K562 (cell line): ENCODE data around the gene TOR1B. TPM values are rescaled to one million over a fixed set of nuclear protein-coding genes. Genes with fewer than 3 reads are reported as not detected.
A peak's percentile ranks its signal among the peaks of the same experiment; 100 is the strongest.

ENCODE experiments used
- DACH1 ChIP-seq: fragments of 450-650 bp; IDR thresholded peaks from 2 replicates; pipeline ENCODE4 v1.6.1; 2018; ENCODE audit not compliant: partially characterized antibody
- FOSL1 ChIP-seq: fragments of 200-800 bp; sonication (Bioruptor generic); conservative IDR thresholded peaks from 2 replicates; pipeline ENCODE4 v1.6.1; 2016; ENCODE audit warnings: missing genetic modification characterization, missing compliant biosample characterization
- JUN ChIP-seq, 2 experiments: sonication (generic) in 1 of 2; formaldehyde crosslinking in 1 of 2; IDR thresholded peaks; 2 replicates each; pipeline versions ENCODE4 v1.6.1 to v1.8.0; 2012 to 2022; ENCODE audit warnings: borderline replicate concordance in 2 of 2, mild to moderate bottlenecking in 2 of 2, improper control_type of control experiment in 1 of 2, low read depth in 1 of 2, low read length in 1 of 2, missing genetic modification reagents in 1 of 2
- MCM5 ChIP-seq: fragments of 450-650 bp; IDR thresholded peaks from 2 replicates; pipeline ENCODE4 v1.6.1; 2016; ENCODE audit warnings: low read depth
- NBN ChIP-seq: fragments of 450-650 bp; IDR thresholded peaks from 2 replicates; pipeline ENCODE4 v1.6.1; 2016; ENCODE audit warnings: low read depth, mild to moderate bottlenecking
- NCOA6 ChIP-seq: fragments of 450-650 bp; IDR thresholded peaks from 2 replicates; pipeline ENCODE4 v1.6.1; 2017; ENCODE audit warnings: mild to moderate bottlenecking
- NR2C1 ChIP-seq, 2 experiments: fragments of 450-650 bp; IDR thresholded peaks; 2 replicates each; pipeline ENCODE4 v1.6.1; 2017; ENCODE audit warnings: mild to moderate bottlenecking in 2 of 2, antibody characterized with exemption in 1 of 2, inconsistent platforms in 1 of 2, missing compliant biosample characterization in 1 of 2, missing genetic modification characterization in 1 of 2
- SMAD3 ChIP-seq: fragments of 450-650 bp; formaldehyde crosslinking; conservative IDR thresholded peaks from 2 replicates; pipeline ENCODE4 v1.4.0; 2020; ENCODE audit warnings: mild to moderate bottlenecking
- SMARCC2 ChIP-seq: fragments of 450-650 bp; IDR thresholded peaks from 2 replicates; pipeline ENCODE4 v1.6.1; 2017; ENCODE audit warnings: antibody characterized with exemption, moderate library complexity, mild to moderate bottlenecking, low read depth
- SRF ChIP-seq, 2 experiments: fragments of 250-450, 450-650 bp in 1 of 2; sonication (Bioruptor Pico) in 1 of 2; sonication (generic) in 1 of 2; formaldehyde crosslinking; IDR thresholded peaks; 2 replicates each; pipeline versions ENCODE4 v1.5.0 to v1.5.1; 2020 to 2022; ENCODE audit warnings: mild to moderate bottlenecking in 1 of 2, missing genetic modification reagents in 1 of 2
- STAG1 ChIP-seq: sonication (generic); formaldehyde crosslinking; IDR thresholded peaks from 2 replicates; pipeline ENCODE4 v1.5.0; 2020; ENCODE audit warnings: missing genetic modification reagents, borderline replicate concordance
- ZBTB40 ChIP-seq, 2 experiments: fragments of 450-650 bp in 1 of 2; sonication (generic) in 1 of 2; formaldehyde crosslinking in 1 of 2; IDR thresholded peaks; 2 replicates each; pipeline versions ENCODE4 v1.7.1 to v1.9.0; 2016 to 2022; ENCODE audit warnings: inconsistent platforms in 1 of 2, mild to moderate bottlenecking in 1 of 2, missing genetic modification reagents in 1 of 2
- ZNF436 ChIP-seq: fragments of 250-450, 450-650 bp; sonication (Bioruptor Pico); formaldehyde crosslinking; IDR thresholded peaks from 2 replicates; pipeline ENCODE4 v1.7.0; 2020; ENCODE audit warnings: mild to moderate bottlenecking
- ZNF444 ChIP-seq: fragments of 250-450 bp; sonication (Bioruptor Pico); IDR thresholded peaks from 2 replicates; pipeline ENCODE4 v1.4.0; 2020; ENCODE audit warnings: mild to moderate bottlenecking, moderate library complexity
- ZNF707 ChIP-seq: fragments of 250-450 bp; sonication (Bioruptor Pico); conservative IDR thresholded peaks from 2 replicates; pipeline ENCODE4 v1.8.0; 2022; ENCODE audit warnings: inconsistent platforms, mild to moderate bottlenecking, moderate library complexity
- polyA plus RNA-seq, 8 experiments: library from polyadenylated mRNA; depleted of rRNA in 4 of 8; stranded (reverse) in 5 of 8; unstranded in 3 of 8; fragments of >200 nt; fragmentation: Nextera tagmentation in 2 of 8; fragmentation: Illumina TruSeq in 1 of 8; extraction: Ambion mirVana in 2 of 8; extraction: Trizol in 1 of 8; gene quantifications; 2 replicates each; pipeline versions ENCODE4 v1.2.1 to v1.2.3, GENCODE V29; 2011 to 2014; ENCODE audit warnings: inconsistent platforms in 1 of 8, missing spikeins in 1 of 8
- total RNA-seq, 7 experiments: library from RNA; depleted of rRNA in 6 of 7; stranded (reverse); fragments of >200 nt in 6 of 7; fragmentation: Illumina TruSeq in 2 of 7; extraction: Trizol in 2 of 7; gene quantifications; 2 replicates each; pipeline versions ENCODE4 v1.2.1 to v1.2.3, GENCODE V29; 2011 to 2021; ENCODE audit warnings: low replicate concordance in 1 of 7
- TF ChIP-seq, protein P1 (sequence below), 2 experiments: fragments of 450-650 bp in 1 of 2; sonication (generic) in 1 of 2; formaldehyde crosslinking in 1 of 2; IDR thresholded peaks in 1 of 2; conservative IDR thresholded peaks in 1 of 2; 2 replicates each; pipeline versions ENCODE4 v1.6.1 to v1.8.1; 2016 to 2023; ENCODE audit warnings: mild to moderate bottlenecking in 2 of 2, moderate library complexity in 2 of 2, inconsistent platforms in 1 of 2, missing genetic modification reagents in 1 of 2

TOR1B gene
- total and polyA plus RNA-seq, 9 of the 15 experiments (the other 6 are each of a cell fraction or from before 2014, with no cell fraction given) = 4.2 to 36.5 (median 24.6) TPM

DNA sequence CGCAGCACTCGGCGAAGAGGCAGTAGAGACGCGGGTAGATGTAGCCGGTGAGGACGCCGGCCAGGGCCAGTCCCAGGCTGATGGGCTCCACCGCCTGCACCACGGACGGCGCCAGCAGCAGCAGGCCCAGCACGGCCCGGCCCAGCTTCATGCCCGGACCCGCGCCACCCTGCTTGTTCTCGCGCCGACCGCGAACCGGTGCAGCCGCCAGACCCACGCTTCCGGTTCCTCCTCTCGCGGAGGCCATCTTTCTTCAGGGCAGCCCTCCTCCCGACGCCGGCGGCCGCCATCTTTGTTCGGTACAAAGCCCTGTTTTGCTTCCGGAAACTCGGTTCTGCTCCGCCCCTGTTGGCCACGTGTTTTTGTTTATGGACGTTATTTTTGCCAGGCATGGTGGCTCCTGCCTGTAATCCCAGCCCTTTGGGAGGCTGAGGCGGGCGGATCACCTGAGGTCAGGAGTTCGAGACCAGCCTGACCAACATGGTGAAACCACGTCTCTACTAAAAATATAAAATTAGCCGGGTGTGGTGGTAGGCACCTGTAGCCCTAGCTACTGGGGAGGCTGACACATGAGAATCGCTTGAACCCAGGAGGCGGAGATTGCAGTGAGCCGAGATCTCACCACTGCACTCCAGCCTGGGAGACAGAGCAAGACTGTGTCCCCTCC is 21.1 kb downstream of the TOR1B start, which contains the start of gene TOR1A (continued):
- TF ChIP-seq NCOA6 = no peak
- TF ChIP-seq ZBTB40 (IDR thresholded peaks at IDR 0.05) = peak; percentile 96
- TF ChIP-seq ZBTB40 (CRISPR knock-in tag; IDR thresholded peaks at IDR 0.05) = no peak
- TF ChIP-seq ZNF444 (CRISPR knock-in tag) = no peak
- no peak for TF ChIP-seq MCM5
- TF ChIP-seq, protein P1, sequence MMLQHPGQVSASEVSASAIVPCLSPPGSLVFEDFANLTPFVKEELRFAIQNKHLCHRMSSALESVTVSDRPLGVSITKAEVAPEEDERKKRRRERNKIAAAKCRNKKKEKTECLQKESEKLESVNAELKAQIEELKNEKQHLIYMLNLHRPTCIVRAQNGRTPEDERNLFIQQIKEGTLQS (IDR thresholded peaks at IDR 0.05) = no peak
- TF ChIP-seq, protein P1 (CRISPR knock-in tag; conservative IDR thresholded peaks at IDR 0.05) = peak; percentile 87; the same call in 1 of the 2 replicates
- peak in 1 of 2 experiments; percentile 87; a peak in 2 of 4 replicates for TF ChIP-seq SRF (CRISPR knock-in tag; IDR thresholded peaks at IDR 0.05)
- no peak for TF ChIP-seq STAG1 (CRISPR knock-in tag)
- no peak for TF ChIP-seq DACH1
- TF ChIP-seq SMAD3 (CRISPR knock-in tag) = peak; percentile 78; the same call in 1 of the 2 replicates
- peak; percentile 97 for TF ChIP-seq NR2C1 (IDR thresholded peaks at IDR 0.05)
- peak; percentile 99 for TF ChIP-seq NR2C1 (tag; IDR thresholded peaks at IDR 0.05)
- TF ChIP-seq FOSL1 (tag) = no peak; the same call in 1 of the 2 replicates
- no peak for TF ChIP-seq SMARCC2
- peak; percentile 79; the same call in 1 of the 2 replicates for TF ChIP-seq JUN (IDR thresholded peaks at IDR 0.05; ENCODE audit: borderline replicate concordance, low read depth, low read length)
- peak; percentile 92; the same call in 1 of the 2 replicates for TF ChIP-seq JUN (CRISPR knock-in tag; IDR thresholded peaks at IDR 0.05; ENCODE audit: borderline replicate concordance)
- TF ChIP-seq ZNF707 (CRISPR knock-in tag) = no peak
- TF ChIP-seq ZNF436 (CRISPR knock-in tag) = no peak
- TF ChIP-seq NBN = peak; percentile 74; the same call in 1 of the 2 replicates
